HG03460 (cell line): ENCODE measurements around the gene POMP.
"Not testable (repeated sequence)": the region's sequence is repeated elsewhere in the genome, so short reads cannot be mapped to it uniquely, and the experiment has no call there.

Experiments
- ATAC-seq: cut with Tn5 transposase; IDR thresholded peaks from one replicate; pipeline ENCODE4 v1.9.1; 2021; ENCODE audit not compliant: unreplicated experiment

POMP gene

GRCh38 chr13:28637714-28638355 lies 21.1 kb upstream of the POMP start:
- no peak for ATAC-seq

GRCh38 chr13:28638756-28639155 lies 20.2 kb upstream of the POMP start:
- no peak for ATAC-seq

DNA sequence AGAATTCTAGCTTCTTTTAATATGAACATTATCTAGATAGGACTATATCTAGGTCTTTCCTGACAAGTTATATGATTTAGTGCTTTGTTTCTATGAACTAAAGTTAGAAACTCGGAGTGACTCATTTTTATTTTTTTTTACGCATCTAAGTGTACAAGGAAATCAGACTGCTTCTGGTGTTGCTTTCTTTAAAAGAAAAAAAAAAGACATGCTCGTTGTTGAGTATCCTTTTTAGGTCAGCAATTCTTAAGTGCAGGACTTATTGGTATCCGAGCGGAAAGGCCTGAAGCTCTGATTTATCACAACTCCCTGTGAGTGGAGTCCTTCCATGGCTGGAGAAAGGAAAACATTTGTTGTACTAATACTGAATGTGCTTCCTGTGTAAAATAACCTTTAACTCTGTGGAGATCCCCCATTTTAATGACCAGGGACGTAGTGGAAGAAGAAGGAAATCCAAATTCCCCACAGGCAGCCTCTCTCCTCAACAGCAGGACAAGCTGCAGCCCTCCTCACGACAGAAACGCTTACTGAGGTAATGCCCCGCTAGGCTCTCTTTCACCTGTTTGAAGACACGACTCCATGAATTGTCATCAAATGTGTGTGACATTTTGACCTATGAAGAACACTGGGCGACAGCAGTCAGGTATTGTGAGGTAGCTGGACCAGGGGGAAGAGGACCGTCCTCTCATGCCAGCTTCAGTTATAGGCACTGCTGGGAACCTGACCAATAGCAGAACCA lies 17.9 kb upstream of the POMP start:
- ATAC-seq: no peak

DNA sequence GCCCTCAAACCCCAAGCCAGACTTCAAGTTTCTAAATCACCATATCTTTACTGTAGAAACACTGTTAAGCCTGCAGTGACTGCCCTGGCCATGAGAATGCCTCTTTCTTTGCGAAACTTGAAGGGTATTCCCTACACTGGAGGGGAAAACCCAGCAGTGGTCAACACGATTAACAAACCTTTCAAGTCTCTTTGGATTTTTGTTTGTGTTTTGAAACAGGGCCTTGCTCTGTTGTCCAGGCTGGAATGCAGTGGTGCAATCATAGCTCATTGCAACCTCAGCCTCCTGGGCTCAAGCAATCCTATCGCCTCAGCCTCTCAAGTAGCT lies 17.4 kb upstream of the POMP start:
- peak; percentile 78 for ATAC-seq

GRCh38 chr13:28650284-28650683 lies 8.6 kb upstream of the POMP start:
- ATAC-seq: no peak

- no peak for ATAC-seq
These were observed 7.0 kb upstream of the POMP start for GRCh38 chr13:28651810-28652401.

GRCh38 chr13:28653111-28653510 lies 5.8 kb upstream of the POMP start:
- ATAC-seq: no peak

- no peak for ATAC-seq
These were observed 4.7 kb upstream of the POMP start for GRCh38 chr13:28654276-28654675.

DNA sequence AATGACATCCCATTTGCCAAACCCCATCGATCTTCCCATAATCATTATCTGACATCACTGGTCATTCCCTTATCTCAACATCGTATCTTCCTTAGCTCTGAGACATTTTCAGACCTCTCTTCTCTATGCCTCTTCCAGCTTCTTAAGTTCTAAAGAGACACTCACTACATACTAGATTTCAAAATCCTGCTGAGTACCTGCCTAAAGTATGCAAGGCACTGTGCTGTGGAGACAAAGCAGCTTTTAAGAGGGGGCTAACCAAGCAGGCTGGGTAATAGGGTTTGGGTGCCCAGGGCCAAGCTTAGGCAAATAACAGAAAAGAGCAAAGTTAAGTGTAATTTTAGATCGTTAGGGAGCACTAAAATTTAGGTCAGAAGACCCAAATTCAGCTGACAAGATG lies 3.4 kb upstream of the POMP start:
- ATAC-seq: no peak

DNA sequence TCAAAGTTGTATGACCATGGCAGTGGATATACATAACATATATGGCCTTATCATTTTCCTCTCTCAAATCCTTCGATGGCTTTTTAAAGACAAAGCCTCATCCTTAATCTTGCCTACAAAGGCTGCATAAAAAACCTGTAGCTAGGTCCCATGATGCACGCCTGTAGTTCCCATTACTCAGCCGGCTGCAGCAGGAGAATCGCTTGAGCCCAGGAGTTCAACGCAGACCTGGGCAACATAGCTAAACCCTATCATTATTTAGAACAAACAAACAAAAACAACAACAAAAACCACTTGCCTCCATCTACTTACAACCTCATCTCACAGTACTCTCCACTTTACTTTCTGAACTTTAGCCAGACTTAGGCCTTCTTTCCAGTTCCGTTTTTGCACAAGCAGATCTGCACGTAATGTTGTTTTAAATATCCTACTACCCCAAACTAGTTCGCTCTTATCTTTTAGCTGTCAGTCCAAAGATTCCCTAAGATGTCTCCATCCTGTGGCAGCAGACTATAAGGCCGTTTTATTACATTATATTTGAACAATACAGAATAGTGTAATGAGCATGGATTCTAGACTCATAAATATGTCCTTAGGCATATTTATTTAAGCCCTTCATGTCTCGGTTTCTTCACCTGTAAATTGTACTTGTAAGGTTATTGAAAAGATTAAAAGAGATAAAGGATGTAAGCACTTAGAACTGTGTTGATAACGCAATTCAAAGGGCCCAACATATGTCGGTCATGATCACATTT lies 969 bp upstream of the POMP start:
- ATAC-seq: no peak

DNA sequence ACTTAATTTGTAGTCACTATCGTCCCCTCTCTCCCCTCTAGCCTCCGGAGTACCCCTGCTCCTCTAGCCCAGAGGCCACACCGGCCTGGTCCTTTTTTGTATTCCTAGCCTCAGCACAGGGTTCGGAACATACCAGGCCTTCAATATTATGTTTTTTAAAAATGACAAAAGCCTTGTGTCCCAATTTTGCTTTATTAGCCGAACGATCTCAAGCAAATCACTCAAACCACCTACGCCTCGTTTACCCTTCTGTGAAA lies 463 bp upstream of the POMP start:
- ATAC-seq: no peak

GRCh38 chr13:28659621-28659970 lies 666 bp downstream of the POMP start:
- peak; percentile 30 for ATAC-seq

DNA sequence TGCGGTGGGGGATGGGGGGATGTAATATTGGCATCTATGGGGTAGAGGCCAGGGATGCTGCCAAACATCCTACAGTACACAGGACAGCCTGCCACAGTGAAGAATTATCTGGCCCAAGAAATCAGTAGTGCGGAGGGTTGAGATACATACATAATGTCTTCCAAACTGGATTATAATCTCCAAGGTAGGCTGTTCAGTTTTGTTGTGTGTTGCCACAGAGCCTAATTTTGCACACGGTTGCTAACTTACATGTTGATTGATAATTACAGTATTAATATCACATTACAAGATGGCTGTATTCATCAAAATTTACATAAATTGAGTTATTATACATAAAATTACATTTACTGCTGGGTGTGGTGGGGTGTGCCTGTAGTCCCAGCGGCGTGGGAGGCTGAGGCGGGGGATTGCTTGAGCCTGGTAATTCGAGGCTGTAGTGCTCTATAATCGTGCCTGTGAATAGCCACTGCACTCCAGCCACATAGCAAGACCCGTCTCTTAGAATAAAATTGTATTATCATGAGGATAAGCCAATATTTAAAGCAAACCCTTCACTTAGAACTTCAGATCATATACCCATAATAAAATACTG lies 8.1 kb downstream of the POMP start:
- no peak for ATAC-seq

DNA sequence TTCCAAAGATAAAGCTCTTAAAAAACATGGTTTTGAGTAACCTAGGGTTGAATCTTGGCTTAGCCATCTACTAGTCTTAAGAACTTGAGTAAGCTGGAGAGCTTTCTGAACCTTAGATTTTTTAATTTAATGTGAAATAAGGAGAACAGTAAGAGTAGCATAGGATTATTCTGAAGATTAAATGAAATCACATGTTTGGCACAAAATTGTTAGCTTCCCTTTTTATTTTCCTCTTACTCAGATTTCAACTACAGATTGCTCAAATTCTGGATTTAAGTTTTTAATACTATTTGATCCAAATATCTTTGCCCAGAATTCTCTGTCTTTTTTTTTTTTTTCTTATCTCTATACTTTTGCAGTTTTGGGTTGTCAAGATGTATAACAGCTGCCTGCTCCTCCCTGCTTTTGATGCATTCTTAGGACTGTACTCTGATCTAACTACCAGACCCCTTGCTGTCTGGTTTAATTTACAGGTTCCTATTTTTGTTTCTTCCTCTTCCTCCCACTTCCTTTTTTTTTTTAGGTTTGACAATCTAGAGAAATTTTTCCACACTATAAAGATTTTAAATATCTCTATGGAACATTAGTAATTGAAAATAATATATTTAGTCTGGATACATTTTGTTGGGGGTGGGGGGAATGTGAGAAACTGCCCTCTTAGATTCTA lies 12.3 kb downstream of the POMP start:
- ATAC-seq: no peak

- ATAC-seq: no peak
These were observed 19.9 kb downstream of the POMP start for GRCh38 chr13:28678809-28679208.

DNA sequence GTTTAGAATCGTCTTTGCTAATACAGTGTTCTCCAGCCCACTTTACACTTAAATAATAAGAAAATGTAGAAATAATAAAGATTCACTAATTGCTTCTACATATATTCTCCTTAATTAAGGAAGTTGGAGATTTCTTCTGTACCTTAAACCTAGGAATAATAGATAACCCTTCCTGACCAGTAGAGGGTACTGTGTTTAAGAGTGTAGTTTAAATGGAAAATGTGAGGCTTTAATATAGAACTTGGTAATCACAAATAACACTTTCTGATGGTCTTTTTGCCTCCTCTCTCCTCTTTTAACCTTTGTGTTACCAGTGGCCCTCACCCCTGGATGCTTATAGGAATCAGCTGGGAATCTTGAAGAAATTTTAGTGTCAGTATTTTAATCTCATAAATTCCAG lies 20.7 kb downstream of the POMP start:
- ATAC-seq: no peak

DNA sequence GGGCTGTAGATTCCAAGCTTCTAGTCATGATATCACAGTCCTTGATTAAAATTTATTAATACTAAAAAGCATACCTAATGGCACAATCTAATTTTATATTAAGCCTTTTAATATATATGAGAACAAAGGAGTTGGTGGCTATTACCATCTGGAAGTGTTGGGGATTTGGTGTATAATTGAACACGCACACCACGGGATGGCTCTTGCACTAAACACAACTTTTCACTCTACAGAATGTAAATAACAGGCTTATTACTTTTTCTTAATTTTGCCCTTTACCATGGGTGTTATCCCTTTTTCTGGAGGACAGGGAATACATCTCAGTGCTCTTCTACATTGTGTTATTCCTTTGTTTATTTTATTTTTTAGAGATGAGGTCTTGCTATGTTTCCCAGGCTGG lies 21.6 kb downstream of the POMP start:
- ATAC-seq: no peak

GRCh38 chr13:28683169-28683568 lies 24.2 kb downstream of the POMP start:
- ATAC-seq: not testable (repeated sequence)

- no peak for ATAC-seq
These were observed 25.3 kb downstream of the POMP start for GRCh38 chr13:28684257-28684656.

DNA sequence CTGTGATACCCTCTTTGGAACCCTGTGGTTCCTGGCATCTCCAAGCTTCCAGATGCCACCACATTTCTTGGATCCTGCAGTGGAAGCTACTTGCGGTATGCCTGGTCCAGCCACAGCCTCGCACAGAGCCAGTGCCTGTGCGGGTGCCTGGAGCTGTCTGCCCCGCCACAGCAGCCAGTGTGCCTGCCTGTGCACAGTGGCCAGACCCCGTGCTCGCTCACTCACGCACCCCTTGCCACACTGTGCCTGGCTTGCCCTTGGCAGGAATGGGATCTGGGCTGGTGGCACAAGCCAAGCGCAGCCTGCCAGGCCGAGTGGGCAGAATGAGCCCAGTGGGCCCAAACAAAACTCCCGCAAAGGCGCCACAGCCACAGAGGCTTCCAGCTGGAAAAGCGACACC lies 26.2 kb downstream of the POMP start:
- ATAC-seq: no peak

DNA sequence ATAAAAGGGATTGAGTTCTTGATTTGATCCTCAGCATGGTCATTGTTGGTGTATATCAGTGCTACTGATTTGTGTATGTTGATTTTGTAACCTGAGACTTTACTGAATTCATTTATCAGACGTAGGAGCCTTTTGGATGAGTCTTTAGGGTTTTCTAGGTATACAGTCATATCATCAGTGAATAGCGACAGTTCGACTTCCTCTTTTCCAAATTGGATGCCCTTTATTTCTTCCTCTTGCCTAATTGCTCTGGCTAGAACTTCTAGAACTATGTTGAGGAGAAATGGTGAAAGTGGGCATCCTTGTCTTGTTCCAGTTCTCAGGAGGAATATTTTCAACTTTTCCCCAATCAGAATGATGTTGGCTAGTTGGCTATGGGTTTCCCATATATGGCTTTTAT lies 27.0 kb downstream of the POMP start:
- ATAC-seq: no peak
